Retinal pigment epithelial cell (primary cell): ENCODE data around the gene RAB10.
"Not testable (repeated sequence)": the region's sequence is repeated elsewhere in the genome, so short reads cannot be mapped to it uniquely, and the experiment has no call there.

ENCODE experiments used
- DNase-seq: peaks from one replicate; pipeline ENCODE4 v3.0.0-alpha.2; 2010; ENCODE audit warnings: low read depth
- H3K4me3 ChIP-seq: 2 replicates; pipeline ENCODE4 v1.5.1; 2011; ENCODE audit warnings: mild to moderate bottlenecking, low read length, control low read depth, moderate library complexity
- TF ChIP-seq, protein P1 (sequence below): conservative IDR thresholded peaks from 2 replicates; pipeline ENCODE4 v1.5.1; 2011; ENCODE audit warnings: low read depth, low read length, control low read depth, inconsistent platforms

Gene RAB10

GRCh38 chr2:26009567-26009963 lies 24.3 kb upstream of the RAB10 start:
- no peak overlapping the region for H3K4me3 ChIP-seq
- TF ChIP-seq, protein P1, sequence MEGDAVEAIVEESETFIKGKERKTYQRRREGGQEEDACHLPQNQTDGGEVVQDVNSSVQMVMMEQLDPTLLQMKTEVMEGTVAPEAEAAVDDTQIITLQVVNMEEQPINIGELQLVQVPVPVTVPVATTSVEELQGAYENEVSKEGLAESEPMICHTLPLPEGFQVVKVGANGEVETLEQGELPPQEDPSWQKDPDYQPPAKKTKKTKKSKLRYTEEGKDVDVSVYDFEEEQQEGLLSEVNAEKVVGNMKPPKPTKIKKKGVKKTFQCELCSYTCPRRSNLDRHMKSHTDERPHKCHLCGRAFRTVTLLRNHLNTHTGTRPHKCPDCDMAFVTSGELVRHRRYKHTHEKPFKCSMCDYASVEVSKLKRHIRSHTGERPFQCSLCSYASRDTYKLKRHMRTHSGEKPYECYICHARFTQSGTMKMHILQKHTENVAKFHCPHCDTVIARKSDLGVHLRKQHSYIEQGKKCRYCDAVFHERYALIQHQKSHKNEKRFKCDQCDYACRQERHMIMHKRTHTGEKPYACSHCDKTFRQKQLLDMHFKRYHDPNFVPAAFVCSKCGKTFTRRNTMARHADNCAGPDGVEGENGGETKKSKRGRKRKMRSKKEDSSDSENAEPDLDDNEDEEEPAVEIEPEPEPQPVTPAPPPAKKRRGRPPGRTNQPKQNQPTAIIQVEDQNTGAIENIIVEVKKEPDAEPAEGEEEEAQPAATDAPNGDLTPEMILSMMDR = no peak
- no peak for DNase-seq

GRCh38 chr2:26010943-26011342 lies 22.9 kb upstream of the RAB10 start:
- H3K4me3 ChIP-seq = no peak overlapping the region
- no peak for DNase-seq
- TF ChIP-seq, protein P1 = no peak

GRCh38 chr2:26011609-26011989 lies 22.3 kb upstream of the RAB10 start:
- no peak for DNase-seq
- TF ChIP-seq, protein P1 = no peak
- H3K4me3 ChIP-seq = no peak overlapping the region

DNA sequence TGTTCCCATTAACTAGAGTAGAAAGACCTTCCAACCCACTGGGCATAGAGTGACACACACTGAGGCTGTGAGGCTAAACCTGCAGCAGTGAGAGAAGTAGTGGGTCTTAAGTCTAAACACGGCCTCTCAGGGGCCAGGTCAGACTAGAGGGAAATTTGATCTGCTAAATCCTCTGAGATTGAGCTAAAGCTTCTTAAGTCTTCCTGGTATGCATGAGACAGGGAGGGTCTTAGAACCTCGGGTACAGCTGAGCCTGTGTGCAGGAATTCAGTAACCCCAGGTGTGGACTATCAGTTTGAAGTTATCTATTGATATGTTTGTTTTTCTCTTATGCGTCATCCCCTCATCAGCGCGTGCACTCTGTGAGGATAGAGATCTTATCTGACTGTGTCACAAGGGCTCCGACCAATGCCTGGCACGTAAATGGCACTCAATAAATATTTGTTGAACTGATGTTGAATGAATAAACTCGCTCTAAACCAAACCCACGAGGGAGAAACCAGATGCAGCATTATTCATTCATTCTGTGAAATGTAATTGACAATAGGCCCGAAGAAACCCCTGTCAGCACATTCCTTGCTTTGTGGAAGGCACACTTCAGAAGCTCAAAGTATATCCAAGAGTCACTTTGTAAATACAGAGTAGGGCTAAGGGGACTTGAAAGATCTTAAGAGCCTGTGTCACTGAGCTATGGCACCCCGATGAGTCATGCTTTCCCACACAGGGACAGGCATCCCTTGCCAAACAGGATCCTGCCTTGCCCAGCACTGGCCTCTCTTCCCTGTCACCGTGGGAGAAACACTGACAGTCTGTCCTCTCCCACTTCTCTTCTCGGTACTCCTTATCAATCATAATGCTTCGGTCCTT lies 21.7 kb upstream of the RAB10 start:
- peak; percentile 98 for DNase-seq
- no peak overlapping the region for H3K4me3 ChIP-seq
- TF ChIP-seq, protein P1 = no peak

GRCh38 chr2:26013668-26014067 lies 20.2 kb upstream of the RAB10 start:
- TF ChIP-seq, protein P1 = no peak

GRCh38 chr2:26016012-26016705 lies 17.7 kb upstream of the RAB10 start:
- TF ChIP-seq, protein P1 = no peak
- no peak overlapping the region for H3K4me3 ChIP-seq
- no peak for DNase-seq

More at GRCh38 chr2:26013668-26014067, 20.2 kb upstream of the RAB10 start:
- H3K4me3 ChIP-seq = no peak overlapping the region
- DNase-seq = no peak

GRCh38 chr2:26016706-26017045 lies 17.2 kb upstream of the RAB10 start:
- H3K4me3 ChIP-seq, DNase-seq: not testable (repeated sequence)
